Coronary artery (tissue), 2 donors: Measurements from ENCODE around the gene MOB3B.

ENCODE experiments used
- DNase-seq: peaks from one replicate; pipeline ENCODE4 v3.0.0-alpha.2; 2017; ENCODE audit warnings: low spot score
- H3K27ac ChIP-seq, 2 donors: fragments of 200-600 bp; sonication (generic); one replicate each; pipeline ENCODE4 v1.5.1; 2016 to 2019
- H3K4me3 ChIP-seq: fragments of 200-600 bp; sonication (generic); 2 replicates; pipeline ENCODE4 v1.5.1; 2016; ENCODE audit warnings: mild to moderate bottlenecking, moderate library complexity
- TF ChIP-seq, protein P1 (sequence below): fragments of 200-600 bp; sonication (generic); IDR thresholded peaks from one replicate; pipeline ENCODE4 v1.5.1; 2019; ENCODE audit warnings: antibody characterized with exemption

MOB3B gene

DNA sequence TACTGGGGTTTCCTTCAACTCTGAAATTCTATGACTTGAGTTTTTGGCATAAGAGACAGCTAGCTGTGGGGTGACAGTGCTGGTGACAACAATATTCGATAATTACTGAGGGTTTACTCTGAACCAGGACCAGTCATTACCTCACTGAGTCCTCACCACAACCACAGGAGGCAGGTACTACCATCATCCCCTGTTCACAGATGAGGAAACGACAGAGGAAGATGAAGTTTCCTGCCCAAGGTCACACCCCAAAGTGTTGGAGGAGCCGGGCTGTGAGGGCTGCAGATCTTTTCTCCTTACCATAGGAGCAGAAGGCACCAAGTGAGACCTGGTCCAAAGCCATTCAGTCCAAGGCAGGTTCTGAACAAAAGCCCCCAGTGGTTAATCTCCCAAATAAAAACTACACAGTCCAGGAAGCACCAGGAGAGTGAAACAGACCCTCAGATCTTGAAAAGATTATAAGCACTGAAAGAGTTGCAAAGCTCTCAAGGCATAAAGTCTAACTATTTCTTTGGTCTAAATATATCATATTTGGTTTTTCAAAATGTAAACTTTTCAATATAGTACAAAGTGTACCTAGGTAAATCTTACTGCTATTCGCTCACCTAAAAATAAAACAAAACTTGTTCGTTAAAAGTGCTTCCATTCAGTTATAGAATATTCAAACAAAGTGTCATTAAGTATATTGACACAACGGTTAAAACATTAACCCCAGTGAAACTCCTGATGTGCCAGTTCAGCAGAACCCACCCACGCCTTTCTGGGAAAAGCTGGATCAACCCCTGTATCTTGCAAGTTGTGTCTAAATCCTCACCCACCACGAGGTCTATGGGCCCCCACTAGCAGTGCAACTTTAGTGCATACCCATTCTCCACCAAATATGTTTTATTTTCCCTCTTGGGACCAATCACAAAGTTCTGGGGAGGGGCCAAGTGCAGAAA, 150.0 kb downstream of the MOB3B start:
- TF ChIP-seq, protein P1, sequence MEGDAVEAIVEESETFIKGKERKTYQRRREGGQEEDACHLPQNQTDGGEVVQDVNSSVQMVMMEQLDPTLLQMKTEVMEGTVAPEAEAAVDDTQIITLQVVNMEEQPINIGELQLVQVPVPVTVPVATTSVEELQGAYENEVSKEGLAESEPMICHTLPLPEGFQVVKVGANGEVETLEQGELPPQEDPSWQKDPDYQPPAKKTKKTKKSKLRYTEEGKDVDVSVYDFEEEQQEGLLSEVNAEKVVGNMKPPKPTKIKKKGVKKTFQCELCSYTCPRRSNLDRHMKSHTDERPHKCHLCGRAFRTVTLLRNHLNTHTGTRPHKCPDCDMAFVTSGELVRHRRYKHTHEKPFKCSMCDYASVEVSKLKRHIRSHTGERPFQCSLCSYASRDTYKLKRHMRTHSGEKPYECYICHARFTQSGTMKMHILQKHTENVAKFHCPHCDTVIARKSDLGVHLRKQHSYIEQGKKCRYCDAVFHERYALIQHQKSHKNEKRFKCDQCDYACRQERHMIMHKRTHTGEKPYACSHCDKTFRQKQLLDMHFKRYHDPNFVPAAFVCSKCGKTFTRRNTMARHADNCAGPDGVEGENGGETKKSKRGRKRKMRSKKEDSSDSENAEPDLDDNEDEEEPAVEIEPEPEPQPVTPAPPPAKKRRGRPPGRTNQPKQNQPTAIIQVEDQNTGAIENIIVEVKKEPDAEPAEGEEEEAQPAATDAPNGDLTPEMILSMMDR, result no peak
- no peak for DNase-seq
- no peak overlapping the region for H3K27ac ChIP-seq
- no peak overlapping the region for H3K4me3 ChIP-seq

DNA sequence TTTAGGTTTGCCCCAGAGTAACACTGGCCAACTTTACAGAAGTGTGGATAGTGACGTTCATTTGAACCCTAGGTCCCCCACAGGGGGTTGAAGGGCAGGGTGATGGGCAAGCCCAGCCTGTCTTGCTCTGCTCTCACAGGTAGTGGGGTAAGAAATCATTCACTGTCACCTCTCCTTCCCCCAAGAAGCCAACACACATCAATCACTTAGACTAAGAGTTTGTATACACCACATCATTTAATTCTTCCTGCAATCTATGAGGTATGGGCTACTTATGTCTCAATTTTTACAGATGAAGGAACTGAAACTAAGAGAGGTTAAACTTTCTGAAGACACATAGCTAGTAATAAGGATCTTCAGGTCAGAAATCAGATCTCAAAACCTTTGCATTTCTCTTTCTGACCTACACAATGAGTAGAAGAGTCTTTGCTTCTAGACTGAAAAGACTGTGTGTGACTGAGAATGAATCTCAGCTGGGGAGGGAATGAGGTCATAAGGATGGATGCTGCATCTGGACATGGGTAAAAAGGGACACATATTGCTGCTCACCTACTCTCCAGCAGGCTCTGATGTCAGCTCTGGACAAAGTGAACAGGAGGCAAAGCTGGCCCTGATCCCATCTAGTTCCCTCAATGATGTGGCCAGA, 151.7 kb downstream of the MOB3B start:
- H3K27ac ChIP-seq, result no peak overlapping the region
- no peak overlapping the region for H3K4me3 ChIP-seq
- no peak for DNase-seq
- TF ChIP-seq, protein P1, result no peak

DNA sequence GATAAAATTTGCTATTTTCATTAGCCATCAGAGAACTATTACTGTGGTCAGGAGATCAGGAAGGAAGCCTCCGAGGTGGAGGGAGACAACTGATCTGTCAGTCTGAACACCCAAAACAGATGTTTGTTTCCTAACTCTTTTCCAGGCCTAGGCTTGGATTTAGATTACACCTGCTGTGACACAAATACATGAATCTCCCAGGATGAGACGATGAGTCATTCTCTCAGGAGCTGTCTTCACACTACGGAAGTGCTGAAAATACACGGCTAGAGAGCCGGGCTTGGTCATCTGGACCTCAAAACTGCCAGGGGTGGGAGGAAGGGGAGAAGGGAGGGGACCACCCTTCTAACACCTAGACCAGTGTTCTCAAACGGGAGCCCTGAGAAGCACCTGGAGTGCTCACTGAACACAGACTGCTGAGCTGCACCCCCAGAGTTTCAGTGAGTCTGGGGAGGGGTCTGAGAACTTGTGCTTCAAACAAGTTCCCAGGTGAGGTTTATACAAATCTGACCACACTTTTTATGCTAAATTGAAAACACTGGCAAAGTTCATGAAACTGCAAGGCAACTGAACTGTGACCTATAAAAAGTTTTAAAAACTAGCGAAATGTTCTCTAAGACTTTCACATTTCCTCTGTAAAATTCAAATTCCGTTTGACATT, 152.3 kb downstream of the MOB3B start:
- TF ChIP-seq, protein P1, result no peak
- Histone ChIP-seq H3K4me3 (no peak overlapping the region), H3K27ac (no peak overlapping the region)
- no peak for DNase-seq

DNA sequence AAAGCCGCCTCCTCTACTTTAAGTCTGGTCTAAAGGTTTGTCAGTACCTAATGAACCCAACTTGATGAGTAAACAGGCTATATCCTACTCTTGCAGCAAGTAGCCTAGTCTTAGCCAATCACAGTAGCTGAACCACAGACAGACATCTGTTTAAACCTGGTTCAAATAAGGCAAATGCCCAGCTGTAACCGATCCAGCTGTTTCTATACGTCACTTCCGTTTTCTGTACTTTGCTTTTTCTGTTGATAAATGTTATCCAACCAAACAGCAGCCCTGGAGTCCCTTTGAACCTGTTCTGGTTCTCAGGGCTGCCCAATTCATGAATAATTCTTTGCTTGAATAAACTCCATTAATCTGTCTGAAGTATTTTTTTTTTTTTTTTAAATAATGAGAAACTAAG, 155.8 kb downstream of the MOB3B start:
- no peak for DNase-seq
- Histone ChIP-seq H3K4me3 (no peak overlapping the region), H3K27ac (no peak overlapping the region)
- TF ChIP-seq, protein P1, result no peak

DNA sequence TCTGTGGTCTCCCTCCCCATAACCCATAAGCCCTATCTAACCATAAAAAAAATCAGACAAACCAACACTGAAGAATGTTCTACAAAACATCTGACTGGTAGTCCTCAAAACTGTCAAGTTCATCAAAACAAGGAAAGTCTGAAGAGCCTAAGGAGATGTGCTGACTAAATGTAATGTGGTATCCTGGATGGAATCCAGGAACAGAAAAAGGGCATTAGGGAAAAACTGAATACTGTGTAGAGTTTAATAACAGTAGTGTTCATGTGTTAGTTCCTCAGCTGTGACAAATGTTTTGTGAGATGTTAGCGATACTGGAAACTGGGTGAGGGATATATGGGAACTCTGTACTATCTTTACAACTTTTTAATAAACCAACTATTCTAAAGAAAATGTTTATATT, 157.0 kb downstream of the MOB3B start:
- Histone ChIP-seq H3K4me3 (no peak overlapping the region), H3K27ac (no peak overlapping the region)
- TF ChIP-seq, protein P1, result no peak
- DNase-seq, result no peak

DNA sequence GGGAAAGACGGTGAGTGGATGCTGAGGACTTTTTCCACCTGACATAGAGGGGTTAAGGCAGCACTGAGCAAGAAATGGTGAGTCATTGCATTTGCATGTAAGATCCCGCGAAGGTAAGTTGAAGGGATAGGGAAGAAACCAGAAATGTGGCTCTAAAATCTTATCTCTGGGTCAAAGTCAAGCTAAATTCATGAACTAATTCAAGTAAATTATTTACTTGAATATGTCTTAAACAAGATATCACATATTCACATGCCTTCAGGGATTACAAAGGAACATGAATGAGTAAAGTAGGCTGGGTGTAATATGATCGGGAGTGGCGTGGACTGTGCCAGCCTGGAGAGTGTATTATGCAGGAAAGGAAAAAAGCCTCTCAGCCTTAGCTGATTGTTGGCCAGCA, 158.2 kb downstream of the MOB3B start:
- Histone ChIP-seq H3K27ac (no peak overlapping the region), H3K4me3 (no peak overlapping the region)
- DNase-seq, result no peak
- TF ChIP-seq, protein P1, result no peak
